ENCODE results near the gene RUSF1.

RUSF1 gene

GRCh38 chr16:31467151-31467773 lies 40.9 kb downstream of the RUSF1 start:
- TF ChIP-seq, protein P1, sequence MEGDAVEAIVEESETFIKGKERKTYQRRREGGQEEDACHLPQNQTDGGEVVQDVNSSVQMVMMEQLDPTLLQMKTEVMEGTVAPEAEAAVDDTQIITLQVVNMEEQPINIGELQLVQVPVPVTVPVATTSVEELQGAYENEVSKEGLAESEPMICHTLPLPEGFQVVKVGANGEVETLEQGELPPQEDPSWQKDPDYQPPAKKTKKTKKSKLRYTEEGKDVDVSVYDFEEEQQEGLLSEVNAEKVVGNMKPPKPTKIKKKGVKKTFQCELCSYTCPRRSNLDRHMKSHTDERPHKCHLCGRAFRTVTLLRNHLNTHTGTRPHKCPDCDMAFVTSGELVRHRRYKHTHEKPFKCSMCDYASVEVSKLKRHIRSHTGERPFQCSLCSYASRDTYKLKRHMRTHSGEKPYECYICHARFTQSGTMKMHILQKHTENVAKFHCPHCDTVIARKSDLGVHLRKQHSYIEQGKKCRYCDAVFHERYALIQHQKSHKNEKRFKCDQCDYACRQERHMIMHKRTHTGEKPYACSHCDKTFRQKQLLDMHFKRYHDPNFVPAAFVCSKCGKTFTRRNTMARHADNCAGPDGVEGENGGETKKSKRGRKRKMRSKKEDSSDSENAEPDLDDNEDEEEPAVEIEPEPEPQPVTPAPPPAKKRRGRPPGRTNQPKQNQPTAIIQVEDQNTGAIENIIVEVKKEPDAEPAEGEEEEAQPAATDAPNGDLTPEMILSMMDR (IDR thresholded peaks at IDR 0.05): no peak
- Histone ChIP-seq H3K4me3 (no peak overlapping the region), H3K27ac (no peak overlapping the region)
- no peak for DNase-seq (ENCODE audit: low spot score)

- H3K27ac ChIP-seq: no peak overlapping the region
- TF ChIP-seq, protein P1 (IDR thresholded peaks at IDR 0.05): no peak
- no peak for DNase-seq (ENCODE audit: low spot score)
- H3K4me3 ChIP-seq: no peak overlapping the region
Measured at GRCh38 chr16:31466381-31466841, 41.8 kb downstream of the RUSF1 start.

GRCh38 chr16:31465788-31466370 lies 42.3 kb downstream of the RUSF1 start:
- TF ChIP-seq, protein P1 (IDR thresholded peaks at IDR 0.05): no peak
- no peak overlapping the region for H3K4me3 ChIP-seq
- no peak overlapping the region for H3K27ac ChIP-seq
- no peak for DNase-seq (ENCODE audit: low spot score)

- DNase-seq (ENCODE audit: low spot score): no peak
- Histone ChIP-seq H3K27ac (no peak overlapping the region), H3K4me3 (no peak overlapping the region)
- TF ChIP-seq, protein P1 (IDR thresholded peaks at IDR 0.05): no peak
Measured at GRCh38 chr16:31464781-31465260, 43.4 kb downstream of the RUSF1 start.

GRCh38 chr16:31464348-31464769 lies 43.8 kb downstream of the RUSF1 start:
- no peak for DNase-seq (ENCODE audit: low spot score)
- H3K4me3 ChIP-seq: no peak overlapping the region
- no peak overlapping the region for H3K27ac ChIP-seq
- TF ChIP-seq, protein P1 (IDR thresholded peaks at IDR 0.05): no peak

GRCh38 chr16:31461921-31462804 lies 46.0 kb downstream of the RUSF1 start:
- no peak overlapping the region for H3K27ac ChIP-seq

More at GRCh38 chr16:31461921-31462804, 46.0 kb downstream of the RUSF1 start:
- DNase-seq (ENCODE audit: low spot score): no peak
- no peak overlapping the region for H3K4me3 ChIP-seq
- TF ChIP-seq, protein P1 (IDR thresholded peaks at IDR 0.05): no peak
